HEK293 (cell line): ENCODE measurements around the gene IL17A.

Experiments used
- CTCF ChIP-seq: fragments of 450-650 bp; formaldehyde crosslinking; IDR thresholded peaks from 2 replicates; pipeline ENCODE4 v1.5.1; 2016; ENCODE audit warnings: missing biosample characterization, missing genetic modification characterization
- MYNN ChIP-seq: fragments of 450-650 bp; formaldehyde crosslinking; IDR thresholded peaks from 2 replicates; pipeline ENCODE4 v1.5.1; 2016; ENCODE audit warnings: missing biosample characterization, missing genetic modification characterization, borderline replicate concordance
- PRDM4 ChIP-seq: fragments of 450-650 bp; formaldehyde crosslinking; IDR thresholded peaks from 2 replicates; pipeline ENCODE4 v1.5.1; 2017; ENCODE audit warnings: missing biosample characterization, missing genetic modification characterization
- PRDM6 ChIP-seq: fragments of 450-650 bp; formaldehyde crosslinking; IDR thresholded peaks from 2 replicates; pipeline ENCODE4 v1.5.1; 2017; ENCODE audit warnings: missing biosample characterization, missing genetic modification characterization
- ZFHX2 ChIP-seq: fragments of 450-650 bp; formaldehyde crosslinking; conservative IDR thresholded peaks from 2 replicates; pipeline ENCODE4 v1.5.1; 2016; ENCODE audit warnings: missing biosample characterization, missing genetic modification characterization
- ZNF221 ChIP-seq: fragments of 450-650 bp; formaldehyde crosslinking; IDR thresholded peaks from 2 replicates; pipeline ENCODE4 v1.5.1; 2017; ENCODE audit warnings: missing biosample characterization, missing genetic modification characterization, borderline replicate concordance
- ZNF394 ChIP-seq: fragments of 450-650 bp; formaldehyde crosslinking; IDR thresholded peaks from 2 replicates; pipeline ENCODE4 v1.5.1; 2016; ENCODE audit warnings: missing biosample characterization, missing genetic modification characterization, mild to moderate bottlenecking, moderate library complexity, borderline replicate concordance
- ZNF518A ChIP-seq: fragments of 450-650 bp; formaldehyde crosslinking; conservative IDR thresholded peaks from 2 replicates; pipeline ENCODE4 v1.5.1; 2016; ENCODE audit warnings: low read depth, missing biosample characterization, missing genetic modification characterization
- ZNF600 ChIP-seq: fragments of 450-650 bp; formaldehyde crosslinking; IDR thresholded peaks from 2 replicates; pipeline ENCODE4 v1.5.1; 2016; ENCODE audit warnings: missing biosample characterization, missing genetic modification characterization
- ZNF626 ChIP-seq: fragments of 450-650 bp; sonication (Bioruptor Pico); formaldehyde crosslinking; IDR thresholded peaks from 2 replicates; pipeline ENCODE4 v1.5.1; 2018; ENCODE audit warnings: missing biosample characterization, missing genetic modification characterization, inconsistent platforms
- ZNF791 ChIP-seq: fragments of 450-650 bp; formaldehyde crosslinking; IDR thresholded peaks from 2 replicates; pipeline ENCODE4 v1.5.1; 2016; ENCODE audit warnings: missing biosample characterization, missing genetic modification characterization
- ZSCAN30 ChIP-seq: fragments of 450-650 bp; IDR thresholded peaks from 2 replicates; pipeline ENCODE4 v1.5.1; 2018; ENCODE audit warnings: missing biosample characterization, mild to moderate bottlenecking, missing genetic modification characterization, moderate library complexity

The IL17A gene

GRCh38 chr6:52233975-52234823, 48.0 kb downstream of the IL17A start (continued):
- TF ChIP-seq ZNF518A (no peak), ZNF626 (no peak), PRDM4 (peak; percentile 33; the same call in 1 of the 2 replicates), CTCF (peak; percentile 79; the same call in 1 of the 2 replicates), ZNF791 (tag by site-specific recombination) (no peak), ZNF221 (tag by site-specific recombination) (no peak), ZNF394 (peak; percentile 42; the same call in 1 of the 2 replicates), ZFHX2 (peak; percentile 55), PRDM6 (tag by site-specific recombination) (0 out of 2 replicates have a peak, but pooled peaks have one; percentile 9), ZNF600 (peak; percentile 72), MYNN (tag by site-specific recombination) (no peak), ZSCAN30 (tag by site-specific recombination) (no peak)
